Esophagus muscularis mucosa (tissue), 4 donors: ENCODE measurements around the gene CSNK1G1. TPM values are rescaled to one million over a fixed set of nuclear protein-coding genes. Genes with fewer than 3 reads are reported as not detected.

Experiments used
- DNase-seq: peaks from one replicate; pipeline ENCODE4 v3.0.0-alpha.2; 2017; ENCODE audit errors: extremely low spot score
- H3K27ac ChIP-seq, 4 donors: fragments of 200-600 bp; sonication (generic); replicated peaks in 1 of 4; 1 replicate in 3 of 4; 2 replicates in 1 of 4; pipeline ENCODE4 v1.5.1; 2016 to 2019; ENCODE audit warnings: mild to moderate bottlenecking in 1 of 4
- H3K27me3 ChIP-seq, 4 donors: fragments of 200-600 bp; sonication (generic); one replicate each; pipeline versions ENCODE4 v1.5.1 to v1.6.0; 2016 to 2019
- H3K36me3 ChIP-seq, 4 donors: fragments of 200-600 bp; sonication (generic); one replicate each; pipeline ENCODE4 v1.5.1; 2016 to 2019
- H3K4me1 ChIP-seq, 4 donors: fragments of 200-600 bp; sonication (generic); one replicate each; pipeline ENCODE4 v1.5.1; 2016 to 2019
- H3K4me3 ChIP-seq, 4 donors: fragments of 200-600 bp; sonication (generic); 1 replicate in 2 of 4; 2 replicates in 2 of 4; pipeline ENCODE4 v1.5.1; 2016 to 2019; ENCODE audit warnings: mild to moderate bottlenecking in 4 of 4, moderate library complexity in 1 of 4
- H3K9me3 ChIP-seq, 4 donors: fragments of 200-600 bp; sonication (generic); 1 replicate in 3 of 4; 2 replicates in 1 of 4; pipeline ENCODE4 v1.5.1; 2016 to 2019
- EP300 ChIP-seq: sonication (generic); formaldehyde crosslinking; IDR thresholded peaks from one replicate; pipeline ENCODE4 v1.6.1; 2017; ENCODE audit warnings: antibody characterized with exemption
- POLR2A ChIP-seq: fragments of 450-650 bp; IDR thresholded peaks from one replicate; pipeline ENCODE4 v1.6.1; 2017; ENCODE audit warnings: antibody characterized with exemption, moderate library complexity, mild to moderate bottlenecking, low read depth
- POLR2AphosphoS5 ChIP-seq, 2 donors: sonication (generic); formaldehyde crosslinking; IDR thresholded peaks; one replicate each; pipeline ENCODE4 v1.6.1; 2017; ENCODE audit warnings: antibody characterized with exemption in 2 of 2
- WGBS: methylation state at CpG from one replicate; pipeline ENCODE4 v1.1.5; 2018; 5-methylcytosine and 5-hydroxymethylcytosine counted together
- intact Hi-C: fragments of 100-400 bp; cut with DNase I; formaldehyde crosslinking; loops from one replicate; pipeline ENCODE4 v1.15.1; 2023
- total RNA-seq, 4 donors: library from RNA; depleted of rRNA; stranded (reverse); fragments of >200 nt; gene quantifications; one replicate each; pipeline versions ENCODE4 v1.1.0 to v1.2.1, GENCODE V29; 2016
- TF ChIP-seq, protein P1 (sequence below), 3 experiments: fragments of 200-600 bp in 2 of 3; fragments of 450-650 bp in 1 of 3; sonication (generic) in 2 of 3; IDR thresholded peaks; one replicate each; pipeline ENCODE4 v1.5.1; 2017 to 2019; ENCODE audit warnings: antibody characterized with exemption in 3 of 3, mild to moderate bottlenecking in 2 of 3, moderate library complexity in 1 of 3

Gene CSNK1G1
- total RNA-seq, 4 donors from 2014 or later = 9.1 to 11.2 (median 10.1) TPM

DNA sequence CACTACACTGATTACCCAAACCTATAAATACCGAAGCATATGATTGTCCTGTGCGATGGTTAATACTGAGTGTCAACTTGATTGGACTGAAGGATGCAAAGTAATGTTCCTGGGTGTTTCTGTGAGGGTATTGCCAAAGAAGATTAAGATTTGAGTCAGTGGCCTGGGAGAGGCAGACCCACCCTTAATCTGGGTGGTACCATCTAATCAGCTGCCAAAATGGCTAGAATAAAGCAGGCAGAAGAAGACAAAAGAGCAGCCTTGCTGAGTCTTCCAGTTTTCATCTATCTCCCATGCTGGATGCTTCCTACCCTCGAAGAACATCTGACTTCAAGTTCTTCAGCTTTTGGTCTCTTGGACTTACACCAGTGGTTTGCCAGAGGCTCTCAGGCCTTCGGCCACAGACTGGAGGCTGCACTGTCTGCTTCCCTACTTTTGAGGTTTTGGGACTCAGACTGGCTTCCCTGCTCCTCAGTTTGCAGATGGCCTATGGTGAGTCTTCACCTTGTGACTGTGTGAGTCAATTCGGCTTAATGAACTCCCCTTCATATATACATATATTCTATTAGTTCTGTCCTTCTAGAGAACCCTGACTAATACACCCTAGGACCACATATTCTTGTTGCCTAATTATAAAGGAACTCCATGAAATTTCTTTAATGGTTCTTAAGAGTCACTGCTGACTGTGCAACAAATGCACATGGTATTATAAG is 31.7 kb downstream of the CSNK1G1 start:
- intact Hi-C loops = no loop called here
- 84% methylated on average over 5 of the region's 5 CpGs for WGBS
- no peak for TF ChIP-seq POLR2A
- TF ChIP-seq, protein P1, sequence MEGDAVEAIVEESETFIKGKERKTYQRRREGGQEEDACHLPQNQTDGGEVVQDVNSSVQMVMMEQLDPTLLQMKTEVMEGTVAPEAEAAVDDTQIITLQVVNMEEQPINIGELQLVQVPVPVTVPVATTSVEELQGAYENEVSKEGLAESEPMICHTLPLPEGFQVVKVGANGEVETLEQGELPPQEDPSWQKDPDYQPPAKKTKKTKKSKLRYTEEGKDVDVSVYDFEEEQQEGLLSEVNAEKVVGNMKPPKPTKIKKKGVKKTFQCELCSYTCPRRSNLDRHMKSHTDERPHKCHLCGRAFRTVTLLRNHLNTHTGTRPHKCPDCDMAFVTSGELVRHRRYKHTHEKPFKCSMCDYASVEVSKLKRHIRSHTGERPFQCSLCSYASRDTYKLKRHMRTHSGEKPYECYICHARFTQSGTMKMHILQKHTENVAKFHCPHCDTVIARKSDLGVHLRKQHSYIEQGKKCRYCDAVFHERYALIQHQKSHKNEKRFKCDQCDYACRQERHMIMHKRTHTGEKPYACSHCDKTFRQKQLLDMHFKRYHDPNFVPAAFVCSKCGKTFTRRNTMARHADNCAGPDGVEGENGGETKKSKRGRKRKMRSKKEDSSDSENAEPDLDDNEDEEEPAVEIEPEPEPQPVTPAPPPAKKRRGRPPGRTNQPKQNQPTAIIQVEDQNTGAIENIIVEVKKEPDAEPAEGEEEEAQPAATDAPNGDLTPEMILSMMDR (IDR thresholded peaks at IDR 0.05) = no peak
- no peak for TF ChIP-seq EP300
- no peak for TF ChIP-seq POLR2AphosphoS5 (IDR thresholded peaks at IDR 0.05)
- Histone ChIP-seq H3K27me3 (no peaks in the 10 kb centered on the region), H3K9me3 (no peaks in the 10 kb centered on the region), H3K27ac (no peak overlapping the region), H3K4me3 (no peak overlapping the region), H3K36me3 (no peaks in the 10 kb centered on the region), H3K4me1 (no peaks in the 10 kb centered on the region)
- DNase-seq = no peak

- intact Hi-C loops = no loop called here
- Histone ChIP-seq H3K36me3 (no peaks in the 10 kb centered on the region), H3K4me1 (peaks cover 3 to 15% (median 14%) of the 10 kb centered on the region in 4 donors), H3K27me3 (no peaks in the 10 kb centered on the region), H3K9me3 (no peaks in the 10 kb centered on the region), H3K4me3 (no peak overlapping the region), H3K27ac (peak overlapping the region; percentile 2 to 52 (median 40))
- DNase-seq = no peak
- no peak for TF ChIP-seq EP300
- TF ChIP-seq, protein P1 (IDR thresholded peaks at IDR 0.05) = no peak
- no peak for TF ChIP-seq POLR2A
- no peak for TF ChIP-seq POLR2AphosphoS5 (IDR thresholded peaks at IDR 0.05)
- WGBS = 47% methylated on average over 4 of the region's 4 CpGs
Observed at GRCh38 chr15:64315216-64315615, 40.8 kb downstream of the CSNK1G1 start.

DNA sequence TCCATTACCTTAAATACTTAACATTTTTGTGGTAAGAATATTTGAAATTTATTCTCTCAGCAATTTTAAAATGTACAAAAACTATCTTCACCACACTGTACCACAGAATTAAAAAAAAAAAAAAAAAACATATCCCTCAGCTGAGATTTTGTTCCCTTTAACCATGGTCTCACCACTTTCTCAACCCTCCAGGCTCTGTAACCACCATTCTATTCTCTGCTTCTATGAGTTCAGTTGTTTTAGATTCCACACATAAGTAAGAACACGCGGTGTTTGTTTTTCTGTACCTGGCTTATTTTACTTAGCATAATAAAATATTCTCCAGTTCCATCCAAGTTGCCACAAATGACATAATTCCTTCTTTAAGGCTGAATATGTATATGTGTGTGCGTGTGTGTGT is 41.5 kb downstream of the CSNK1G1 start:
- no peak for TF ChIP-seq POLR2A
- TF ChIP-seq POLR2AphosphoS5 (IDR thresholded peaks at IDR 0.05) = no peak
- no peak for TF ChIP-seq EP300
- TF ChIP-seq, protein P1 (IDR thresholded peaks at IDR 0.05) = no peak
- Histone ChIP-seq H3K9me3 (no peaks in the 10 kb centered on the region), H3K27me3 (no peaks in the 10 kb centered on the region), H3K36me3 (no peaks in the 10 kb centered on the region), H3K4me3 (no peak overlapping the region), H3K4me1 (peaks cover 3 to 15% (median 14%) of the 10 kb centered on the region in 4 donors), H3K27ac (peak overlapping the region in 2 of 4 donors; percentile 2 to 52)
- WGBS = 77% methylated on average over 3 of the region's 3 CpGs
- intact Hi-C loops = no loop called here
- no peak for DNase-seq

GRCh38 chr15:64311566-64311965 is 44.4 kb downstream of the CSNK1G1 start:
- H3K27me3 ChIP-seq = no peaks in the 10 kb centered on the region
- H3K27ac ChIP-seq = no peak overlapping the region
- no peak for DNase-seq
- H3K4me3 ChIP-seq = no peak overlapping the region
- intact Hi-C loops = no loop called here
- H3K4me1 ChIP-seq = peaks cover 3 to 15% (median 14%) of the 10 kb centered on the region in 4 donors
- no peaks in the 10 kb centered on the region for H3K9me3 ChIP-seq
- TF ChIP-seq, protein P1 (IDR thresholded peaks at IDR 0.05) = no peak
- TF ChIP-seq EP300 (no peak), POLR2A (no peak), POLR2AphosphoS5 (IDR thresholded peaks at IDR 0.05) (no peak)
- WGBS = 97% methylated on average over 6 of the region's 6 CpGs
- no peaks in the 10 kb centered on the region for H3K36me3 ChIP-seq

DNA sequence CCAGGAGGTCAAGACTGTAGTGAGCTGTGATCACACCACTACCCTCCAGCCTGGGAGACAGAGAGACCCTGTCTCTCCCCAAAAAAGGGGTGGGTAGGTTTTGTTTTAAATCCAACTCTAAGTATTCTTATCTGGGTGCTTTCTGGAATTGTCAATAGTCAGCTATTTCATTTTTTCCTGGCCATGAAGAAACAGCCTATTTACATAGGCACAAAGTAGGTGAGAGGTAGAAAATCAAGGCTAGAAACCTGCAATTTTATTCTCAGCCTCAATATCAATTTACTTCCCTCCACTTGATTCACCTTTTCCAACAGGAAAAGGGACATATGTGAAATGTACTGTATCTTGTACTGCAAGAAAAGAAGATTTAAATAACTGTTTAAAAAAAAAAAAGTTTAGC is 45.9 kb downstream of the CSNK1G1 start:
- H3K27ac ChIP-seq = no peak overlapping the region
- H3K36me3 ChIP-seq = no peaks in the 10 kb centered on the region
- no peak overlapping the region for H3K4me3 ChIP-seq
- no peaks in the 10 kb centered on the region for H3K27me3 ChIP-seq
- intact Hi-C loops = no loop called here
- no peak for TF ChIP-seq EP300
- TF ChIP-seq, protein P1 (IDR thresholded peaks at IDR 0.05) = no peak
- no peak for TF ChIP-seq POLR2A
- no peak for TF ChIP-seq POLR2AphosphoS5 (IDR thresholded peaks at IDR 0.05)
- H3K4me1 ChIP-seq = peaks cover 2 to 8% (median 7%) of the 10 kb centered on the region in 4 donors
- no peaks in the 10 kb centered on the region for H3K9me3 ChIP-seq
- DNase-seq = no peak
